Nucleus accumbens (tissue), 56 donors: ENCODE data around the gene RYR1.

Experiments used
- DNase-seq, 56 donors: peaks; one replicate each; lab custom pipeline; 2025; lab: John Stamatoyannopoulos, UW

RYR1 gene

GRCh38 chr19:38528213-38528755, 94.8 kb downstream of the RYR1 start:
- no peak for DNase-seq

- no peak for DNase-seq
Measured at GRCh38 chr19:38528931-38529330, 95.4 kb downstream of the RYR1 start.

GRCh38 chr19:38531515-38531914, 98.0 kb downstream of the RYR1 start:
- no peak for DNase-seq

GRCh38 chr19:38532939-38533338, 99.4 kb downstream of the RYR1 start:
- DNase-seq, result no peak

GRCh38 chr19:38534574-38534973, 101.1 kb downstream of the RYR1 start:
- DNase-seq, result no peak

- no peak for DNase-seq
Measured at GRCh38 chr19:38535212-38535611, 101.7 kb downstream of the RYR1 start.

- DNase-seq, result no peak
Measured at GRCh38 chr19:38537071-38537936, 103.8 kb downstream of the RYR1 start.

- peak in 18 of 56 donors; percentile 6 to 50 (median 18) for DNase-seq
Measured at GRCh38 chr19:38538386-38538785, 104.9 kb downstream of the RYR1 start.

GRCh38 chr19:38538793-38539528, 105.5 kb downstream of the RYR1 start:
- no peak for DNase-seq

DNA sequence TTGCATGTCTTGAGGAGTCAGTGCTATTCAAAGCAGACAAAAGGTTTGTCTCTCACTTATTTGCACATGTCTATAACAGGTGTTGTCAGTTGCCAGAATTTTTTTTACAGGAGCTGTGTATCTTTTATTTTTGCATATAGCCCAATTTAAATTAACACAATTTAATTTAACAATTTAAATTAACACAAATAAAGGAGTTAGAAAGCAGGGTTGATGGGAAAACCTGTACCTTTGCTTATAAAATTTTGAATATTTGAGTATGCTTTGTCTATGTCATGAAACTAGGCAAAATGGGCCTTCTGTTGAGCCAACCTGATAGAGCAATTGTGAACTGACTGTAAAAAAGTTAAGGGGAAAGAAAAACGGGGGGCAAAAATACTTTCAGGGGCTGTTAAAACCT, 106.3 kb downstream of the RYR1 start:
- no peak for DNase-seq

- DNase-seq, result no peak
Measured at GRCh38 chr19:38542040-38542439, 108.5 kb downstream of the RYR1 start.

DNA sequence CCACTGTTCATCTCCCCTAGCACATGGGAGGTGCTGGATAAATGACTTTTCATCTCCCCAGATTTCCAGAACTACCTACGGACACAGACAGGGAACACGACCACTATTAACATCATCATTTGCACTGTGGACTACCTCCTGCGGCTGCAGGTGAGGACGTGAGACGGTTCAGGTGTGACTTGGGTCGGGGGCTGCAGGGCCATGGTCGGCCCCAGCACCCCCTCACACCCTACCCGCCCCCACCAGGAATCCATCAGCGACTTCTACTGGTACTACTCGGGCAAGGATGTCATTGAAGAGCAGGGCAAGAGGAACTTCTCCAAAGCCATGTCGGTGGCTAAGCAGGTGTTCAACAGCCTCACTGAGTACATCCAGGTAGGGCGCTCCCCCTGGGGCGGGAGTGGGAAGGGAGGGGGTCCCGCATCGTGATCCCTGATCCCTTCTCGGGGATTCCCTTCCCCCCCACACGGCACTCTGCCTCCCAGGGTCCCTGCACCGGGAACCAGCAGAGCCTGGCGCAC, 109.9 kb downstream of the RYR1 start:
- no peak for DNase-seq

DNA sequence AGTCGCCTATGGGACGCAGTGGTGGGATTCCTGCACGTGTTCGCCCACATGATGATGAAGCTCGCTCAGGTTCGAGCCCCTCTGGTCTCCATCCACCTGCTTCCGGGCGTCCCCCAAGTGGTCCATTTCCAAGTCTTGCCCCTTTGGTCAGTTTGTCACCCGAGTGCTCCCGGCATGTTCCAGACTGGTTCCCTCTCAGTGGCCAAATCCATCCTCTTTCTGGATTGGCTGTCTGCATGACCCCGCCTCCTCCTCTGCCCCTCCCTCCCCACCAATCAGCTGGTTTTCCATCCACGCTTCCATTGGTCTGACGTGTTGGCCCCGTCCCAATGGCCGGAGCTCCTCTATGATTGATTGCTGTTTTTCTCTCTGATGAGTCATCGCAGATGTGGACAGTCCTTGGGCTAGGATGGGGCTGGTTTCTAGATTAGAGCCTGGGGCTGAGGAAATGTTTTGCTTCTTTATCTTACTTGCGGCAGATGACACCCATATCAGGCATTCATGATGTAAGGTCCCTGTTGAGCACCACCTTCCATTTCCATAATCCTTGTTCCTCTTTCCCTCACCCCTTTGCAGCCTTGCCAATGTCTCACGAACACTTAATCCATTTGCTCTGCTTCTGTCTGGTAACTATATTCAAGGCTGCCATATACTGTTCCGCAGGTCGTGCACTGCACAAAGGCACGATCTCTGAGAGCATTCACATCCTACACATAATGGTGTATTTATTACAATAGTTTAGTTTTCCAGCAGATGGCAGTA, 110.5 kb downstream of the RYR1 start:
- peak in 48 of 56 donors; percentile 5 to 81 (median 58) for DNase-seq

DNA sequence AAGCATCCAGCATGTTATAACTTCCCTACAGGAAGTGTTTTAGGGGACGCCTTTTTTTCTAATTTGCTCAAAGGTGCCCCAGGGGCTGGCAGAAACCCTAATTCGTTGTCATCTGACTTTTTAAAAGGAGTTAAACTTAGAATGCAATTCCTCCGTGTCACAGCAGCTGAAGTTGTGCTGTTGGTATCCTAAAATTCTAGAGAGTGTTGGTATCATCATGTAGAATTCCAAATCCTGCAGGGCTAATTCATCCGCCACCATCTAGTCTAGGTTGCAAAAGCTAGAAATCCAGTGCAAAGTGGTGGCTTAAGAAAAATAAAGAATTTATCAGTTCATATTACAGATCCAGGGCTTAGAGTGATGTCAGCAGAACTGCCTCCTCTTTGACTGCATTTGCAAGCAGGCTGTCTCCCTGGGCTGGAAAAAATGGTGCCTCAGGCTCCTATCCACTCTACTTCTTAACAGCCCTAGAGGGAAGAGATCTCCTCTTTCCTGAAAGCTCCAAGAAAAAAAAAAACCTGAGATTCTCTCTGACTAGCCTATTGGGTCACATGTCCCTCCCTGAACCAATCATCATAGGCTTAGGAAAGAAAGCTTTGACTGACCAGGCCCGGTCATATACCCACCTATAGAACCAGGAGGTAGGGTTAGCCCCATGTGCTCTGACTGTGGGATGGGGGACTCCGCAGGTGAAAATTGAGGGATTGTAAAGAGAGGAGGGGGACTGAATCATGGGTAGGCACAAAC, 111.3 kb downstream of the RYR1 start:
- DNase-seq, result peak in 1 of 56 donors; percentile 26

GRCh38 chr19:38545596-38545995, 112.1 kb downstream of the RYR1 start:
- DNase-seq, result no peak

DNA sequence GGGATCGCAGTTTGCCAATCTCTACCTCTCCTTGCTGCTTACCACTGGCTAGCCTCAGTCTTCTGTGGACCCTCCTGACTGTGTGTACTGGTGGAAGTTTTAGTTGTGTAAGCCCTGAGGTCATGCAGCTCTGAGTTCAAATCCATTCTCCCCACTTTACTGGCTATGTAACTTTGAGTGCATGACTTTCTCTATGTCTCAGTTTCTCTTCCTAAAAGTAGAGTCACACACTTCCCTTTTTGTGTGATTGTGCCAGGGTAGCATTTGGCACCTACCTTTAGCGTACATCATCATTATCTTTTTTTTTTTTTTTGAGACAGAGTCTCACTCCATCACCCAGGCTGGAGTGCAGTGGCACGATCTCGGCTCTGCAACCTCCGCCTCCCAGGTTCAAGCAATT, 113.9 kb downstream of the RYR1 start:
- DNase-seq, result no peak

DNA sequence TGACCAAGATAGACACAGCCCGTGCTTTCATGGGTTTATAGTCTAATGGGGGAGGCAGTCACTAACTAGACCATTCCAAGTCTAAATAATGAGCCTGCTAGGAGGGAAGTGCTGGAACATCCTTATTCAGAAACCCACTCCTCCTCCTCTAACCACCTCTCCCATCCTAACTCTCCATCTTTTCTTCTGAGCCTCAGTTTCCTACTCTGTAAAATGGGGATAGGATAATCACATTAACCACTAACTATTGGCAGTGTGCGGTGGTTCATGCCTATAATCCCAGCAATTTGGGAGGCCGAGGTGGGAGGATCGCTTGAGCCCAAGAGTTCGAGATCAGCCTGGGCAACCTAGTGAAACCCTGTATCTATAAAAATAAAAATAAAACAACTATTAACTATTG, 115.6 kb downstream of the RYR1 start:
- no peak for DNase-seq

DNA sequence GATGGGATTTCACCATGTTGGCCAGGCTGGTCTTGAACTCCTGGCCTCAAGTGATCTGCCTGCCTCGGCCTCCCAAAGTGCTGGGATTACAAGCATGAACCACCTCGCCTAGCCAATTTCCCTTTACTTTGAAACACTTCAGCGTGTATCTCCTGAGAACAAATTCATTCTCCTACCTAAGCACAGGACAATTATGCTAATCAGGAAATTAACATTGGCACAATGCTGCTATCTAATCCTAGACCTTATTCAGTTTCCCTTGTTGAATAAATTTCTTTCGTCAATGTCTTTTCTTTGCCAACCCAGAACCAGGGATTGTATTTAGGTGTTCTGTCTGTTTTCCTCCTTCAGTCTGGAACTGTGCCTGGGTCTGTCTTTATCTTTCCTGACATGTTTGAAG, 116.5 kb downstream of the RYR1 start:
- DNase-seq, result no peak

GRCh38 chr19:38550376-38550775, 116.9 kb downstream of the RYR1 start:
- DNase-seq, result no peak

GRCh38 chr19:38551450-38551813, 117.9 kb downstream of the RYR1 start:
- no peak for DNase-seq
